ENCODE measurements around the gene GLP1R.

- TF ChIP-seq POLR2AphosphoS5 (IDR thresholded peaks at IDR 0.05) (no peak), CTCF (IDR thresholded peaks at IDR 0.05) (no peak)
Observed at GRCh38 chr6:39083231-39083634, 34.7 kb downstream of the GLP1R start.

Data from breast epithelium (tissue), 3 donors.